Spleen (tissue), 11 donors: Measurements from ENCODE around the gene TIPARP. TPM values are rescaled to one million over a fixed set of nuclear protein-coding genes. Genes with fewer than 3 reads are reported as not detected.

Source experiments
- DNase-seq: peaks from one replicate; pipeline ENCODE4 v3.0.0-alpha.2; 2020
- H3K27ac ChIP-seq, 8 donors: fragments of 200-600 bp; sonication (generic) in 7 of 8; 1 replicate in 4 of 8; 2 replicates in 4 of 8; pipeline versions ENCODE4 v1.5.0 to v1.8.0; 2016 to 2021; ENCODE audit warnings: inconsistent platforms in 4 of 8, mild to moderate bottlenecking in 4 of 8, moderate library complexity in 1 of 8
- H3K27me3 ChIP-seq, 7 donors: fragments of 200-600 bp; sonication (generic) in 6 of 7; replicated peaks in 1 of 7; 1 replicate in 4 of 7; 2 replicates in 3 of 7; pipeline versions ENCODE4 v1.5.0 to v1.8.0; 2016 to 2021; ENCODE audit warnings: inconsistent platforms in 3 of 7, mild to moderate bottlenecking in 1 of 7
- H3K36me3 ChIP-seq, 6 donors: fragments of 200-600 bp; sonication (generic) in 5 of 6; 1 replicate in 4 of 6; 2 replicates in 2 of 6; pipeline versions ENCODE4 v1.5.0 to v1.8.0; 2016 to 2021; ENCODE audit warnings: inconsistent platforms in 2 of 6
- H3K4me1 ChIP-seq, 6 donors: fragments of 200-600 bp; sonication (generic) in 5 of 6; 1 replicate in 3 of 6; 2 replicates in 3 of 6; pipeline versions ENCODE4 v1.5.0 to v1.8.0; 2016 to 2021; ENCODE audit warnings: inconsistent platforms in 3 of 6
- H3K4me3 ChIP-seq, 8 donors: fragments of 200-600 bp; sonication (generic) in 7 of 8; 1 replicate in 4 of 8; 2 replicates in 4 of 8; pipeline versions ENCODE4 v1.5.0 to v1.8.0; 2016 to 2021; ENCODE audit warnings: inconsistent platforms in 4 of 8, mild to moderate bottlenecking in 4 of 8, moderate library complexity in 2 of 8
- H3K9me3 ChIP-seq, 8 donors: fragments of 200-600 bp; sonication (generic) in 7 of 8; 1 replicate in 4 of 8; 2 replicates in 4 of 8; pipeline versions ENCODE4 v1.5.0 to v1.8.0; 2016 to 2021; ENCODE audit warnings: inconsistent platforms in 4 of 8
- POLR2A ChIP-seq, 3 donors: fragments of 450-650 bp; IDR thresholded peaks; one replicate each; pipeline ENCODE4 v1.5.1; 2017; ENCODE audit warnings: antibody characterized with exemption in 3 of 3, mild to moderate bottlenecking in 1 of 3
- POLR2AphosphoS5 ChIP-seq, 3 donors: sonication (generic); formaldehyde crosslinking; IDR thresholded peaks; one replicate each; pipeline ENCODE4 v1.5.1; 2017; ENCODE audit warnings: antibody characterized with exemption in 3 of 3
- WGBS, 5 donors: extraction: QIAGEN DNeasy Blood & Tissue Kit in 3 of 5; methylation state at CpG; one replicate each; pipeline versions ENCODE4 v1.1.5 to v1.1.7; 2013 to 2018; 5-methylcytosine and 5-hydroxymethylcytosine counted together
- intact Hi-C: fragments of 100-400 bp; cut with DNase I; formaldehyde crosslinking; loops from one replicate; pipeline ENCODE4 v1.15.0; 2023; ENCODE audit warnings: low total_unique reads
- polyA plus RNA-seq, 3 donors: library from polyadenylated mRNA; stranded (reverse); fragments of 200-250 nt; gene quantifications; one replicate each; pipeline ENCODE4 v1.2.1, GENCODE V29; 2013
- total RNA-seq, 7 donors: library from RNA; depleted of rRNA in 3 of 7; stranded (reverse); fragments of >200 nt in 3 of 7; fragmentation: NEBNext Ultra II Directional in 4 of 7; extraction: Animal tissue kit (Norgen Biotek cat#: 25700) in 4 of 7; gene quantifications; one replicate each; pipeline versions ENCODE4 v1.1.0 to v1.2.1, GENCODE V29; 2016 to 2021
- TF ChIP-seq, protein P1 (sequence below), 11 experiments: fragments of 200-600 bp in 7 of 11; fragments of 450-650 bp in 4 of 11; sonication (generic) in 4 of 11; IDR thresholded peaks in 8 of 11; conservative IDR thresholded peaks in 3 of 11; 1 replicate in 7 of 11; 2 replicates in 4 of 11; pipeline versions ENCODE4 v1.4.0 to v1.8.0; 2016 to 2021; ENCODE audit warnings: antibody characterized with exemption in 11 of 11, inconsistent platforms in 4 of 11, mild to moderate bottlenecking in 1 of 11
- donor health status: healthy with polysubstance abuse.
- donor health status: DM: no; HTN: no; CAD: no; lungs with moderate emphysema.
- donor health status: DM: no; HTN: no; CAD: no.
- donor health status: Bipolar disorder and iron deficiency.
- donor health status: healthy.
- donor health status: DM: no; HTN: no; CAD: no.
- donor health status: DM: yes; HTN: yes; CAD: no.

TIPARP gene
- total and polyA plus RNA-seq, 10 donors: 4.5 to 39.8 (median 25.1) TPM

DNA sequence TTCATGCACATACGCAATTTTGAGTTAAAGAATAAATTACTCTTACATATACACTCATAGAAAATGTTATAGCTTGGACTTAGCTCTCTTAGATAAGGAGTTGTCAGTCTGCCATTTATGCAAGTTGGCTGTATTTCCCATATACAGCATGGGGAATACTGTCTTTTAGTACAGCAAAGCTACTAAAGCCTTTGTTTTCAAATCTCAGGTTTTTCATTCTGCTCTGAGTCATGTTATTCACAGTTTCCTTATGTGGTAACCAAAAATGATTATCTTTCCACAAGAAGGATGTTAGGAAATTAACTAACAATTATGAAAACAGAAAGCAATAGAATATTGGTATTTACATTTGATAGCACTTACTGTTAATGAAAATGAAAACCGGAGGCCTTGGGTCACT lies 4.3 kb upstream of the TIPARP start:
- H3K9me3 ChIP-seq: no peaks in the 10 kb centered on the region
- no peak overlapping the region for H3K27ac ChIP-seq
- TF ChIP-seq, protein P1, sequence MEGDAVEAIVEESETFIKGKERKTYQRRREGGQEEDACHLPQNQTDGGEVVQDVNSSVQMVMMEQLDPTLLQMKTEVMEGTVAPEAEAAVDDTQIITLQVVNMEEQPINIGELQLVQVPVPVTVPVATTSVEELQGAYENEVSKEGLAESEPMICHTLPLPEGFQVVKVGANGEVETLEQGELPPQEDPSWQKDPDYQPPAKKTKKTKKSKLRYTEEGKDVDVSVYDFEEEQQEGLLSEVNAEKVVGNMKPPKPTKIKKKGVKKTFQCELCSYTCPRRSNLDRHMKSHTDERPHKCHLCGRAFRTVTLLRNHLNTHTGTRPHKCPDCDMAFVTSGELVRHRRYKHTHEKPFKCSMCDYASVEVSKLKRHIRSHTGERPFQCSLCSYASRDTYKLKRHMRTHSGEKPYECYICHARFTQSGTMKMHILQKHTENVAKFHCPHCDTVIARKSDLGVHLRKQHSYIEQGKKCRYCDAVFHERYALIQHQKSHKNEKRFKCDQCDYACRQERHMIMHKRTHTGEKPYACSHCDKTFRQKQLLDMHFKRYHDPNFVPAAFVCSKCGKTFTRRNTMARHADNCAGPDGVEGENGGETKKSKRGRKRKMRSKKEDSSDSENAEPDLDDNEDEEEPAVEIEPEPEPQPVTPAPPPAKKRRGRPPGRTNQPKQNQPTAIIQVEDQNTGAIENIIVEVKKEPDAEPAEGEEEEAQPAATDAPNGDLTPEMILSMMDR (IDR thresholded peaks at IDR 0.05 in 8 of 11, conservative IDR thresholded peaks at IDR 0.05 in 3 of 11): no peak
- no peak for TF ChIP-seq POLR2AphosphoS5 (IDR thresholded peaks at IDR 0.05)
- TF ChIP-seq POLR2A (IDR thresholded peaks at IDR 0.05): no peak
- H3K27me3 ChIP-seq: no peaks in the 10 kb centered on the region
- no peak overlapping the region for H3K4me3 ChIP-seq
- intact Hi-C loops: loop anchor here (5.0 to 10.0 kb wide), 4 partner anchors 115 to 465 kb away; partner anchors contain the start of gene SSR3
- peaks cover 3 to 61% (median 27%) of the 10 kb centered on the region in 6 donors for H3K4me1 ChIP-seq
- WGBS, 5 donors: 83 to 97% (median 91%) methylated on average over 2 of the region's 2 CpGs
- no peak for DNase-seq
- H3K36me3 ChIP-seq: no peaks in the 10 kb centered on the region

DNA sequence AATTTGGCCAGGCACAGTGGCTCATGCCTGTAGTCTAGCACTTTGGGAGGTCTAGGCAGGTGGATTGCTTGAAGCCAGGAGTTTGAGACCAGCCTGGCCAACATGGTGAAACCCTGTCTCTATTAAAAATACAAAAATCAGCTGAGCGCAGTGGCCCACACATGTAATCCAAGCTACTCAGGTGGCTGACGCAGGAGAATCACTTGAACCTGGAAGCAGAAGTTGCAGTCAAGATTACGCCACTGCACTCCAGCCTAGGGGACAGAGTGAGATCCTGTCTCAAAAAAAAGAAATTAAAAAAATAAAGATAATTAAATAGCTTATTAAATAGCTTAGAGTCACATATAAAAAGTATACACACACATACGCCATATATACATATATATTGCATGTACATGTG lies 3.7 kb upstream of the TIPARP start:
- 46 to 80% (median 65%) methylated on average over 4 of the region's 4 CpGs for WGBS, 5 donors
- Histone ChIP-seq H3K4me3 (no peak overlapping the region), H3K27ac (no peak overlapping the region), H3K36me3 (no peaks in the 10 kb centered on the region), H3K4me1 (peaks cover under 1 to 55% (median 22%) of the 10 kb centered on the region in 6 donors), H3K9me3 (no peaks in the 10 kb centered on the region), H3K27me3 (no peaks in the 10 kb centered on the region)
- intact Hi-C loops: loop anchor here (5.0 to 10.0 kb wide), 4 partner anchors 116 to 464 kb away; partner anchors contain the start of gene SSR3
- DNase-seq: no peak
- TF ChIP-seq, protein P1 (IDR thresholded peaks at IDR 0.05 in 8 of 11, conservative IDR thresholded peaks at IDR 0.05 in 3 of 11): no peak
- TF ChIP-seq POLR2AphosphoS5 (IDR thresholded peaks at IDR 0.05) (no peak), POLR2A (IDR thresholded peaks at IDR 0.05) (no peak)

DNA sequence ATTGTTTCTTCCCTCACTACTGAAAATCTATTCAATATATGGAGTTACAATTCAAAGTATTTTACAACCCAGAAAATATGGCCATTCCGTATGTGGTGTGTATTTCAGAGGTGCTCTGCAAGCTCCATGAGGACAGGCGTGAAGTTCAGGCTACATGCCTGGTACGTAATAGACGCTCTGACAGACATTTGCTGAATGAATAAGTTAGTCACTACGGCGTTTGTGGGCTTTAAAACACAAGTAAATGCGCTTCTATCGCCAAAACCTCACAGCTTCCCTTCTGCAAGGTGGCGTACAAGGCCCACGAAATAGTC lies 701 bp upstream of the TIPARP start:
- TF ChIP-seq, protein P1 (IDR thresholded peaks at IDR 0.05 in 8 of 11, conservative IDR thresholded peaks at IDR 0.05 in 3 of 11): no peak
- no peak for TF ChIP-seq POLR2AphosphoS5 (IDR thresholded peaks at IDR 0.05)
- no peak for TF ChIP-seq POLR2A (IDR thresholded peaks at IDR 0.05)
- Histone ChIP-seq H3K36me3 (peaks cover 0 to 12% (median 6%) of the 10 kb centered on the region in 6 donors), H3K9me3 (no peaks in the 10 kb centered on the region), H3K4me1 (peaks cover 12 to 60% (median 37%) of the 10 kb centered on the region in 6 donors), H3K4me3 (peak overlapping the region in 7 of 8 donors; percentile 76 to 86 (median 84)), H3K27ac (peak overlapping the region; percentile 85 to 99 (median 98)), H3K27me3 (no peaks in the 10 kb centered on the region)
- no peak for DNase-seq
- WGBS, 5 donors: 8 to 12% (median 10%) methylated on average over 10 of the region's 10 CpGs
- intact Hi-C loops: loop anchor here (5.0 to 10.0 kb wide), 4 partner anchors 119 to 461 kb away; partner anchors contain the start of gene SSR3

DNA sequence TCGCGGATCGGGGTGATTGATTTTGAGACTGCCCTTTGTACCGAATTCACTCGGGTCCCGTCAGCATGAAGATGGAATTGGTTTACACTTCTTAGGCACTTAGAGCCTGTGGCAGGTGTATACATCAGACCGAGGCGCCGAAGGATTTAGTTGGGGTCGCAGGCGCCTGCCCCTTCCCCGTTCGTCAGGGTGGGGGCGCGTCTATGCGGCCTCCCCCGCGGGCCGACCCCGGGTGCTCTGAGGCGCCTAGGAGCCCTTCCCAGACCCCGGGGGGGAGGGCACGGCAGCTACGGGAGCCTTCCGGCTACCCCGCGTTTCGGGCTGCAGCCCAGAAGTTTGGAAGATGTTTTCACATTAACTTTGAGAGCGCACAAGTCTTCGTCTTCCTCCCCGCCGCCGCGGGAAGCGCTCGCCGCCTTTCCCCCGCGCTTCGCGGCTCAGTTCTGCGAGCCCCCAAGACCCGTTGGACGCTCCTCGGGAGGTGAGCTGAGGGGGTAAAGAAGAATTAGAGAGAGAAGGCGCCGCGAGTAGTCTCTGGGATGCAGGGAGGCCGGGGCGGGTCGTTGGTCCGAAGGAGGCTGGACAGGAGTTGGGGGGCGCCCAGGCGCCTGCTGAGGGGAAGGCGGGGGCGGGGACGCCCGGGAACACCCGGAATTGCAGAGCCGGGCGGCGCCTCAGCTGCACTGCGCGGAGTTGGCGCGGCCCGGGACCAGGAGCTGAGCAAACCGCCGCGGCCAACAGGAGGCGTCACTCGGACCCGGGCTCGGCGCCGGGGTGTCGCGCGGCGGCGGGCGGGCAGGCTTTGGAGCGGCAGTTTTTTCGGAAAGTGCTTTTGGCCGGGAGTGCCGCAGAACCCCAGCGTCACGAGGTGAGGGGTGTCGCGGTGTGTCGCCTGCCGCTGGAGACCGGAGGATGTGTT lies 780 bp downstream of the TIPARP start:
- Histone ChIP-seq H3K4me3 (peak overlapping the region; percentile 76 to 86 (median 82)), H3K27ac (peak overlapping the region; percentile 85 to 99 (median 98)), H3K27me3 (no peaks in the 10 kb centered on the region), H3K4me1 (peaks cover 14 to 62% (median 49%) of the 10 kb centered on the region in 6 donors), H3K9me3 (no peaks in the 10 kb centered on the region), H3K36me3 (peaks cover 0 to 22% (median 10%) of the 10 kb centered on the region in 6 donors)
- intact Hi-C loops: loop anchor here (5.0 to 10.0 kb wide), 4 partner anchors 120 to 460 kb away; partner anchors contain the start of gene SSR3
- TF ChIP-seq POLR2AphosphoS5 (IDR thresholded peaks at IDR 0.05) (peak in 1 of 3 donors; percentile 47), POLR2A (IDR thresholded peaks at IDR 0.05) (no peak)
- TF ChIP-seq, protein P1 (IDR thresholded peaks at IDR 0.05 in 8 of 11, conservative IDR thresholded peaks at IDR 0.05 in 3 of 11): peak in 5 of 11 experiments; percentile 18 to 52 (median 40)
- 0 to 1% (median 0%) methylated on average over 62 to 93 of the region's 93 CpGs for WGBS, 5 donors
- peak; percentile 93 for DNase-seq
